GM10847 (cell line): ENCODE data around the gene EDNRA.

Experiments
- POLR2A ChIP-seq: IDR thresholded peaks from 2 replicates; pipeline ENCODE4 v1.6.1; 2011; ENCODE audit not compliant: insufficient read length; ENCODE audit errors: extremely low read depth

EDNRA gene

DNA sequence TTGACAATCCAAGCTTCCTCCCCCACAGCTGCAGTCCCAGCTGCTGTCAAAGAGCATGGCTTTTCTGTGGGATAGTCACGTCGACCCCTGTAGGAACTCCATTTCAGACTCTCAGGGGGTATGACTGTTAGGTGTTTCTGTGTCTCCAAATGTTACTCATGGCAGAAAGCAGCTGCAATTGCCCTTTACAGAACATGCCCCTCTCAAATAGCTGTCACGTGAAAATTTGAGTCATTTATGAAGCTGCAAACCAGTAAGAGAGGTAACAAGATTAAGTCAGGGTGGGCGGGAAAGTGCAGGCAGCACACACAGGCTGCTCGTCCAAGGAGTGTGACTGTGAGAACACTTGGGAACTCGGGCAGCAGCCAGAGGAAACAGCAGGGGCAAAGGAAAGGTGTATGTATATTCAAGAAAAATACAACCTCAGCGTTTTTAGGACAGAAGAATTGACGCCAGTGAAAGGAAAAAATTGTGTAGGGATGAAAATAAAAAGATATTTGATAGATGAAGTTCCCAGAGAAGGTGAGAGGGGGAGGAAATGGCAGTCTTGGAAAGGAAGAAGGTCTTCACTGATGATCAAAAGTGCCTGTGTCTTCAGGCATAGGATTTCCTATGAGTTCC is 69.8 kb downstream of the EDNRA start:
- no peak for TF ChIP-seq POLR2A

DNA sequence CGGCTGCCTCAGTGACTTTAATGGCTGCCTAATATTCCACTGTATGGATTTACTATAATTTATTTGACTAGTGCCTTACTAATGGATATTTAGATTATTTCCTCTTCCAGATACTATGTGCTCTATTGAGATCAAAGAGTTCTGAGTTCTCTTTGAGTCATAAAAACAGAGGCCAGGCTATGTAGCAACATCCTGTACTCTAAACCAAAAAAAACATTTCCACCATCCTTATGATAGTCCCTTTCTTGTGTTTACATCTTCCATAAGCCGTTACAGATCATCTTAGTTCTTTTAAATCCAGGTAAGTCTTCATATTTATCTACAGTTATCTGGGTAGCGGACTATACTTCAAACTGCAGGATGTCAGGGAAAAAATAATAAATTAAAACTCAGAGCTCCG is 79.7 kb downstream of the EDNRA start:
- TF ChIP-seq POLR2A, result no peak

DNA sequence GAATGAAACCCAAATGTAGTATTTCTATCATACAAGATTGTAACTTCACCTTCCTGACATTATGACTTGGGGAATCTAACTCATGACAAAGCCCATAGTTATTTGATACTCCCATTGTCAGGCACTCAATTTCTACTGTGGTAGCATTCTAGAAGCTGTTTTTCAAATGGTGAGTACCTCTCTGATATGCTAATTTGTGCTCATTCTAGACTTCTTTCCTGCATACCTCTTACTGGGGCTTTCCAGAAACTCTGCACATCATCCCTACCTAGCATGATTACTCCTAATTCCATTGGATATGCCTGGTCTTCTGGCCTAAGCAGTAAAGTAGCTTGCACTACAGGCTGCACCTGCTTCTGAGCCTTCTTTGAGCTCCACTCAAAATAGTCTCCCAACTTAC is 85.9 kb downstream of the EDNRA start:
- no peak for TF ChIP-seq POLR2A

DNA sequence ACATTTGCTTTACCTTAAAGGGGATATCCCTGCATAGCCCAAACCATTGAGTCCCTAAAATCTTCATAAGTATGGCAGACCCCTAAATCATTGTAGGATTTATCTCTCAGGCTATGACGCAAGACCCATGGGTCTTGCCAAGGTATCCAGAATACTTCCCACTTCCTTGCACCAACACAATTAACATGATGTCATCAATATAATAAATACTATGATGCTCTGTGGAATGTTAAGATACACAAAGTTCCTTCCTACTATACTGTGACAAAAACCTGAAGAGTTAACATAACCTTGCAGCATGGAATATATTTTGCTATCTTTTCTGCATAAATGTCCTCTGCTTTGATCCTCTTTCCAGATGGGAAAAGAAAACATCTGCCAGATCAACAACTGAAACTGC is 86.4 kb downstream of the EDNRA start:
- TF ChIP-seq POLR2A, result no peak

DNA sequence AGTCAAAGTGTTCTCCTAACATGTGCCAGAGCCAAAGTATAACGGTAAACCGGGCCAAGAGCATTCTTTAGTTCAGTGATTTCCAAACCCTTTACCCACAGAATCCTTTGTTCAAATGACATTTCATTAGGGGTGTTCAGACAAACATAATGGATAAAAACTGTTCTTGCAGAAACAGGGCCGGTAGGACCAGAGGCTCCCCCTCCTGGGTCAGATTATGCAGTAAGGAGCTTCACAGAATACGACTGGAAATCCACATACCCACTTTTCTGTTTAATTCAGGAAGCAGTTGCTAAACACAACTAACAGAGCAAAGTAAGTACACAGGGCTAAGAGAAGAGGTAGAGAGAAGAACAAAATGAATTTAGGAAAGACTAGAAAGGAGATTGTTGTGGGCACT is 89.7 kb downstream of the EDNRA start:
- TF ChIP-seq POLR2A, result no peak

- no peak for TF ChIP-seq POLR2A
Observed at GRCh38 chr4:147571036-147571770, 90.3 kb downstream of the EDNRA start.

DNA sequence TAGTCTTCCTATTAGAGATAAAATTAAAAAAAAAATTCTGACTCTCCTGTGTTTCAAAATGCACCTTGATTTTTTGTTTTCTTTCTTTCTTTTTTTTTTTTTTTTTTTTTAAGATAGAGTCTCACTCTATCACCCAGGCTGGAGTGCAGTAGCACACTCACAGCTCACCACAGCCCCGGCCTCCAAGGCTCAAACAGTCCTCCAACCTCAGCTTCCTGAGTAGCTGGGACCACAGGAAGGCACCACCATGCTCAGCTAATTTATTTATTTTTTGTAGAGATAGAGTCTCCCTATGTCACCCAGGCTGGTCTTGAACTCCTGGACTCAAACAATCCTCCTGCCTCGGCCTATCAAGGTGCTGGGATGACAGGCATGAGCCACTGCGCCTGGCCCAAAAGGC is 95.2 kb downstream of the EDNRA start:
- TF ChIP-seq POLR2A, result no peak

- TF ChIP-seq POLR2A, result no peak
Observed at GRCh38 chr4:147578051-147578476, 97.2 kb downstream of the EDNRA start.

GRCh38 chr4:147578593-147578992 is 97.7 kb downstream of the EDNRA start:
- TF ChIP-seq POLR2A, result no peak

DNA sequence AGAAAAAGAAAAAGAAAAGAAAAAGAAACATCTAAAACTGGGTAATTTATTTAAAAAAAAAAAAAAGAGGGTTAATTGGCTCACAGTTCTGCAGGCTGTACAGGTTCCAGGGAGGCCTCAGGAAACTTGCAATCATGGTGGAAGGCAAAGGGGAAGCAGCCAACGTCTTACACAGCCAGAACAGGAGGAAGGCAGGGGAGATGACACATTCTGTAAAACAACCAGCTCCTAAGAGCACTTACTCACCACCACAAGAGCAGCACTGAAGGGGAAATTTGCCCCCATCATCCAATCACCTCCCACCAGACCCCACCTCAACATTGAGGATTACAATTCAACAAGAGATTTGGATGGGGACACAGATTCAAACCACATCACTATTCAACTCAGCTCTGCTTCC is 99.5 kb downstream of the EDNRA start:
- TF ChIP-seq POLR2A, result no peak

DNA sequence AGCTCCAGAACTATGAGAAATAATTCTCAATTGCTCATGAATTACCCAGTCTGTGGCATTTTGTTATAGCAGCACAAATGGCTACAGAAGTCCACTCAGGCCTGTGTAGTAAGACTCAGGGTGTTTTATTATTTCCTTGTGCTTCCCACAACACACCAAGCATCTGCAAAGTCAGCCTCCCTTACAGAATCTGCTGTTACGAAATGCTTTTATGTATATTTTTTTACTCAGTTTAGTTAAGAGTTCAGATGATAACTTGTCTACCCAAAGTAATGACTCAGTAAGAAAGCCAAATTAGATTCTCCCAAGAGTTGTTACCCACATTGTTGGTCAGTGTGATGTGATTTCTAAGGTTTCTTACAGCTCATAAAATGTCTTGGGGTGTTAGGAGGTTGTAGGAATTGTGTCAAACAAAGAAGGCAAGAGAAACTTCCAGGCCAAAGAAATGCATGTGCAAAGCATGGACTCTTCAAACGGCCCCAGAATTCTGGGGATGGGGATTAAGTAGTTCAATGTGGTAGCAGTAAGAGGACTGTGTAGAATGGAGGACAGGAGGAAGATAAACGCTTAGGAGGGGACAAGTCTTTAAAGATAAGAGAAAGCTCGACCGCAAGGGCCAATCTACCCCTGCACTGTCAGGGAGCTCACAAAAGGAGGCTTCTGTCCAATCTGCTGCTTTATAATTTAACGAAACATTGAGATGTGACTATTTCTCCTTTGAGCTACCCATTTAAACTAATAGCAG is 100.9 kb downstream of the EDNRA start:
- TF ChIP-seq POLR2A, result no peak

- TF ChIP-seq POLR2A, result no peak
Observed at GRCh38 chr4:147582386-147583060, 101.6 kb downstream of the EDNRA start.

- TF ChIP-seq POLR2A, result no peak
Observed at GRCh38 chr4:147583876-147584275, 103.0 kb downstream of the EDNRA start.

- TF ChIP-seq POLR2A, result no peak
Observed at GRCh38 chr4:147586032-147586431, 105.1 kb downstream of the EDNRA start.

GRCh38 chr4:147586637-147587036 is 105.7 kb downstream of the EDNRA start:
- no peak for TF ChIP-seq POLR2A

DNA sequence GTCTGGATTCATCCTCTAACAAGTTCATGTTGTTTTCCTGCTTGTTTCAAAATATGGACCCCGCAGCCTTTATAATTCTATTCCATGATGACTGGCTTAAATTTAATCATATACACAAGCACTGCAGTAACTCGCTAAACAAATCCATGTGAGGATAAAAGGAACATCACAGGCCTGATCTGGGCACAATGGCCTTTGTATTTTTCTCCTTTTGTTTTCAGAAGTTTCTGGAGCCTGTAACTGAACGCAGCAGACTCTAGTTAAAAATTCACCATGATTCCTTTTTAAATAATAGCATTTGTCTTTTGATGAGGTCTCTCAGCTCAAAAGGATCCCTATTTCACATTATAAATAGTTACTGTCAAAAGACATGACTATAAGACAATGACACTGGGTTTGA is 106.1 kb downstream of the EDNRA start:
- TF ChIP-seq POLR2A, result no peak
